HUDEP-2 (cell line): ENCODE measurements around the gene IL7R.
A peak's percentile ranks its signal among the peaks of the same experiment; 100 is the strongest.

ENCODE experiments used
- DNase-seq, 76 experiments: peaks; one replicate each; lab custom pipeline; 2025; ENCODE audit not compliant: unreplicated experiment in 76 of 76; lab: John Stamatoyannopoulos, UW

IL7R gene

GRCh38 chr5:35902046-35902672, 45.5 kb downstream of the IL7R start:
- DNase-seq: no peak

GRCh38 chr5:35903631-35904203, 47.0 kb downstream of the IL7R start:
- no peak for DNase-seq

- no peak for DNase-seq
Measured at GRCh38 chr5:35904443-35905132, 47.9 kb downstream of the IL7R start.

GRCh38 chr5:35908228-35908627, 51.5 kb downstream of the IL7R start:
- DNase-seq: no peak

- DNase-seq: no peak
Measured at GRCh38 chr5:35908814-35909213, 52.1 kb downstream of the IL7R start.

- DNase-seq: no peak
Measured at GRCh38 chr5:35919191-35919590, 62.5 kb downstream of the IL7R start.

GRCh38 chr5:35920890-35921289, 64.2 kb downstream of the IL7R start:
- no peak for DNase-seq

GRCh38 chr5:35921930-35922329, 65.2 kb downstream of the IL7R start:
- DNase-seq: no peak

GRCh38 chr5:35922468-35922867, 65.8 kb downstream of the IL7R start:
- no peak for DNase-seq

- no peak for DNase-seq
Measured at GRCh38 chr5:35924122-35924949, 67.6 kb downstream of the IL7R start.

GRCh38 chr5:35924950-35925722, 68.4 kb downstream of the IL7R start:
- peak in 14 of 76 experiments; percentile 1 to 27 (median 3) for DNase-seq

- DNase-seq: peak in 26 of 76 experiments; percentile 1 to 49 (median 10)
Measured at GRCh38 chr5:35926389-35927051, 69.8 kb downstream of the IL7R start.
